Panc1 (cell line): Measurements from ENCODE around the gene CDCA7L.

Source experiments
- CTCF ChIP-seq: fragments of 450-650 bp; IDR thresholded peaks from 2 replicates; pipeline ENCODE4 v1.5.1; 2017; ENCODE audit warnings: mild to moderate bottlenecking
- SIN3A ChIP-seq: IDR thresholded peaks from 2 replicates; pipeline ENCODE4 v1.6.1; 2012; ENCODE audit warnings: low read depth, mild to moderate bottlenecking, low read length, moderate library complexity, borderline replicate concordance; ENCODE audit not compliant: insufficient read depth
- TCF7L2 ChIP-seq: IDR thresholded peaks from 2 replicates; pipeline ENCODE4 v1.6.1; 2011; ENCODE audit warnings: mild to moderate bottlenecking, low read depth, low read length, inconsistent platforms

DNA sequence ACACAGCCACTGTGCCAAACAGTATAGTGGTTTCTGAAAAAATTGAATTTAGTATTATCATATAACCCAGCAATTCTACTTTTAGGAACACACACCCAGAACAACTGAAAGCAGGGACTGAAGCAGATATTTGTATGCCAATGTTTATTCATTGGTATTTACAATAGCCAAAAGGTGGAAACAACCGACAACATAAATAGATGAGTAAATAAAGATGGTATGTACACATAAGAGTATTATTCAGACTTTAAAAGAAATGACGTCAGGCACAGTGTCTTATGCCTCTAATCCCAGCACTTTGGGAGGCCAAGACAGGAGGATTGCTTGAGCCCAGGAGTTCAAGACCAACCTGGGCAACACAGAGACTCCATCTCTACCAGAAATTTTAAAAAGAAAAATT lies 7.2 kb downstream of the CDCA7L start:
- TF ChIP-seq TCF7L2 (no peak), CTCF (no peak), SIN3A (no peak)
